Measurements from ENCODE around the gene ZNF333.
"Not testable (repeated sequence)": the region's sequence is repeated elsewhere in the genome, so short reads cannot be mapped to it uniquely, and the experiment has no call there.

ZNF333 gene

DNA sequence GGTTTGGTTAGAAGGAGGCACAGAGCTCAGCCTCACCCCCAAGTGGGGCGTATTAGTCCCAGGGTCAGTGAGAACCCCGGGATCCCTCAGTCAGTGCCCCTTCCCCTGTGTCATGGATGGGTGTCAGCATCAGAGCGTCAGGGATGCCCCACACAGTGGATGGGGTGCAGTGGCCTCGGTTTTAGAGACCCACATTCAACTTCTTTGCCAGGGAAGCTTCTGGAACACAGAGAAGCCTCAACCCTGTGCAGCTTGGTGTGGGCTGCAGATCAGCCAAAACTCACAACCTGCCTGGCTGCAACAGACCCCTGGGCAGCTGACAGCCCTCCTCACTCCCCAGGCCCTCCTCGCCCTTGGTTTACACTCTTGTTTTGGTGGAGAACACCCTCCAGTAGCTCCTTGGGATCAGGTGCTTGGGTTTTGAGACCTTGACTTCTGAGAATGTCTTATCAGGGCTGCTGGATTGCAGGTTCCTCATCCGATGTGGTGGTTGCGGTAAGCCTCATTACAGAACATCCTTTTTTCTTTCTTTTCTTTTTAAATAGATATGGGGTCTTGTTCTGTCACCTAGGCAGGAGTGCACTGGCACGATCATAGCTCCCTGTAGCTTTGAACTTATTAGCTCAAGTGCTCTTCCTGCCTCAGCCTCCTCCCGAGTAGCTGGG lies 11.0 kb downstream of the ZNF333 start:
- DNase-seq, result no peak

DNA sequence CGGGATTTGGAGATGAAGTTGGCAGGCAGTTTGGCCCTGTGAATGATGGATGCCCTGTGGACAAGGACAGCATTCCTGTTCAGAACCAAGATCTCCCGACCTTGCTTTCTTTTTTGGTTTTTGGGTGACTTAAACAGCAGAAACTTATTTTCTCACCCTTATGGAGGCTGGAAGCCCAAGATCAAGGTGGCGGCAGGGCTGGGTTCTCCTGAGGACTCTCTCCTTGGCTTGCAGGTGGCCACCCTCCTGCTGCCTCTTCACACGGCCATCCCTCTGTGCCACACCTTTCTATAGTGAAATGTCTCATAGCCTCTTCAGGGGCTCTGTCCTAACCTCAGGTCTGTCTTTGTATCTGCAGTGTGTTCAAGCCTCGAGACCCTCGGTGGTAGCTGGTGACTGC lies 14.0 kb downstream of the ZNF333 start:
- DNase-seq, result no peak

DNA sequence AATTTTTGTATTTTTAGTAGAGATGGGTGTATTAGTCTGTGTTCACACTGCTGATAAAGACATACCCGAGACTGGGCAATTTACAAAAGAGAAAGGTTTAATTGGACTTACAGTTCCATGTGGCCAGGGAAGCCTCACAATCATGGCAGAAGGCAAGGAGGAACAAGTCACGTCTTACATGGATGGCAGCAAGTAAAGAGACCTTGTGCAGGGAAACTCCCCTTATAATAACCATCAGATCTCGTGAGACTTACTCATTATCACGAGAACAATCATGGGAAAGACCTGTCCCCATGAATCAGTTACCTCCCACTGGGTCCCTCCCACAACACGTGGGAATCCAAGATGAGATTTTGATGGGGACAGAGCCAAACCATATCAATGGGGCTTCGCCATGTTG lies 14.6 kb downstream of the ZNF333 start:
- DNase-seq, result no peak

- DNase-seq, result no peak
Observed at GRCh38 chr19:14715841-14716240, 26.0 kb downstream of the ZNF333 start.

- DNase-seq, result peak; percentile 6
Observed at GRCh38 chr19:14718522-14719116, 28.8 kb downstream of the ZNF333 start.

GRCh38 chr19:14719162-14719561 lies 29.3 kb downstream of the ZNF333 start:
- DNase-seq, result no peak

GRCh38 chr19:14722127-14722526 lies 32.3 kb downstream of the ZNF333 start:
- DNase-seq, result no peak

DNA sequence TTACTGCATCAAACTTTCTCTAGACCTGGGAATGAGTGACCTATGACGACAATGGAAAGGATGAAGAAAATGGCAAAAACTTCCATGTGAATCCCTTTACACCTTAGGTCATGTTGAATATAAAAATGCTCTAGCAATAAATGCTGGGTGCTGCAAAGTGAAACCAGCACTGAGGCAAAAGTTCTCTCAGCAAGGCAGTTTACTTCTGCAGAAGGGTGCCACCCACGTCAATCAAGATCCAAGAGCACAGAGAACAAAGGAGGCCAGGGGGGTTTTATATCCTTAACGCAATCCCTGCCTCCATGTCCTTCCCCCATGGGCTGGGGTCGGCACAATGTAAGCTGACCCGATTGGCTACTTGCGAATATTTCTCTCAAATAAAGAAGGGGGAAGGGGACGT lies 38.7 kb downstream of the ZNF333 start:
- DNase-seq, result no peak

GRCh38 chr19:14731200-14731599 lies 41.4 kb downstream of the ZNF333 start:
- DNase-seq, result peak; percentile 35

- no peak for DNase-seq
Observed at GRCh38 chr19:14732510-14732909, 42.7 kb downstream of the ZNF333 start.

DNA sequence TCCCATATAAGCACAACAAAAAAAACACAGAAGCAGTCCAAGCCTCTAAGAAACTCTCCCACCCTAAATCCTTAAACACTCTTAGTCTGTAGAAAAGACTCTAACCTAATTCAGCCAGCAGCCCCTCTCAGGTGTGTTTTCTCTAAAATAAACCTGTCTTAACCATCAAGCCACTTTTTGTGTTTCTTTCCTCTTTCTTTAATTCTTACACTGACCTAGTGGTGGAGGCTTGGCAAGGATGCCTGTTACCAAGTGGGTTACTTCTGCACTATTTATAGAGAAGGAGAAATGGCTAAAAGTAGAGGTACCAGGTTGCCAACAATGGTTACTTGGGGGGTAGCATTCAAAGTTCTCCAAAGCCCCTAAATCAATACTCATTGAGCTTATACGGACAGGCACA lies 43.7 kb downstream of the ZNF333 start:
- no peak for DNase-seq

- DNase-seq, result no peak
Observed at GRCh38 chr19:14735915-14736314, 46.1 kb downstream of the ZNF333 start.

DNA sequence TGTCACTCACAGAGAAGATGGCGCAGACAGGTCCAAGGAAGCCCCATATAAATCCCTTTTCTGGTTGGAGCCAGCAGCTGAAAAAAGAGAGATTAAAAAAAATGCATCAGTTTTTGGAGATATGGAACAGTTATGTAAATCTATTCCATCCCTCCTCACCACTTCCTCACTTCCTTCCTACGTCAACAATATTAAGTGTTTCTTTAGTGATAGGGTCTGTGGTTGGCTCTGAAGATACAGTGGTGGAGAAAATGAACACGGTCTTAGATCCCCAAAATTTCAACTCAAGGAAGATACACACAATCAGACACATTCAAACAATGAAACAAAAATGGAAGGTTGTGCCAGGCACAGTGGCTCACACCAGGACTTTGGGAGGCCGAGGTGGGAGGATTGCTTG lies 57.0 kb downstream of the ZNF333 start:
- DNase-seq, result no peak

GRCh38 chr19:14748601-14749000 lies 58.8 kb downstream of the ZNF333 start:
- no peak for DNase-seq

GRCh38 chr19:14758816-14759215 lies 69.0 kb downstream of the ZNF333 start:
- DNase-seq, result peak; percentile 24

DNA sequence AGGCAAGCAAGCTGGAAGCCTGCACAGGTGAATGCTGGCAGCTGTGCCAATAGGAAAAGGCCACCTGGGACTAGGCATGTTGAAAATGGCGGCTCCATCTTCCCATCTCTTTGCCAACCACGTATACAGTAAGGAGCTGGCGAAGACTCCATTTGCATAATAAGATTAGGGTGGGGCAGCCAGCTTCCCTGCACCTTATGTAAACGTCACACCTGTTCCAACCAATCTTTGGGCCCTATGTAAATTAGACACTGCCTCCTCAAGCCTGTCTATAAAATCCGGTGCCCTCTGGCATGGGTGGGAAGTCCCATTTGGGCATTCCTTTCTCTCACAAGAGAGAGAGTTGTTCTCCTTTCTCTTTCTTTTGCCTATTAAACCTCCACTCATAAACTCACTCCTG lies 71.8 kb downstream of the ZNF333 start:
- DNase-seq, result no peak

- DNase-seq, result no peak
Observed at GRCh38 chr19:14762111-14762510, 72.3 kb downstream of the ZNF333 start.

GRCh38 chr19:14763497-14764145 lies 73.8 kb downstream of the ZNF333 start:
- DNase-seq, result no peak

DNA sequence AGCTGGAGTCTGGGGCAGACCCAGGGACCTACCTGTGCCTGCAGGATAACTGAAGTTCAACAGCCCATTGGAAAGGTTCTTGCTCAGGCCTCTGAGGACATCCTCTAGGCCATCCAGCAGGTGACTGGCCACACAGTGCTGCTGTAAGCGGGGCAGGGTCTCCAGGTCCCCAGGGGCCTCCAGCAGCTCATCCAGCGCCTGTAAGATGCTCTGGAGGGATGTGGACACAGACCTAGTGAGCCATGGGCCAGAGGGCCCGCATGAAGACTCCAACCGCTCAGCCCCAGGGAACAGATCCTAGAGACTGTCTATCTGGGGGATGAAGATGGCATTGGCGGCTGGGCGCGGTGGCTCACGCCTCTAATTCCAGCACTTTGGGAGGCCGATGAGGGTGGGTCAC lies 74.6 kb downstream of the ZNF333 start:
- no peak for DNase-seq

DNA sequence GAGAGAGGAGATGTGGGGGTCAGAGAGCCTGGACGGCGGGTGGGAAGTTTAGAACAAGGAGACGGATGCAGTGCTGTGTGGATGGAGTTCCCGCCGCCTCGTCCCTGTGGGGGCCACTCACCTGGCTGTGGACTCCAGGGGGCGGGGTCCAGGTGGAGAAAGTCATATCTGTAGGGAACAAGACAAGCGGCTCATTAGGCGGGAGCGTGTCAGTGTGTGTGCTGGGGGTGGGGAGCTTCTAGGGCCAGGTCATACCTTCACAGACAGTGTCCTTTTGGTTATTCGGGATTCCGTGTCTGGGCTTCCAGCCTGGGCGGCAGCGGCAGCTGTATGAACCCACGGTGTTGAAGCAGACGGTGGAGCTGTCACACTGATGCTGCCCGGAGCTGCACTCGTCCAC lies 75.6 kb downstream of the ZNF333 start:
- DNase-seq, result not testable (repeated sequence)

- DNase-seq, result not testable (repeated sequence)
Observed at GRCh38 chr19:14765841-14766240, 76.0 kb downstream of the ZNF333 start.

DNA sequence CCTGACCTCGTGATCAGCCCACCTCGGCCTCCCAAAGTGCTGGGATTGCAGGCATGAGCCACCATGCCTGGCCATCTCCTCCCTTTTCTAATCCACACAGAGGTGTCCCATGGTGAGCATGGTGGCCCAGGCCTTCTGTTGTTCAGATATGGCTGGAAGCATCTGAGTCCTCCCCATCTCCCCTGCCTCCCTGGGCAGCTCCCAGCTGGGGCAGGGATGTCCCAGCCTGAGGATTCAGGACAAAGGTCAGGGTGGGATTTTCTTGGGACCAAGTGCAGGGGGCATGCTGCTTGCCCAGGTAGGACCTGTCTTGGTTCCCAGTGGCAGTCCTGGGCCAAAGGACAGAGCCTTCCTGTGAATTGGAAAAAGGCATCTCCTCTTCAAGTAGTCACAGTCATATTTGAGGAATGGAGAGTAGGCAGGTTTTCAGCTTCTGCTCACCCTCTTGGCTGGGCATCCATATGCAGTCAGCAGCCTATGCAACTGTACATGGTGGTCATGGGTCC lies 77.7 kb downstream of the ZNF333 start:
- no peak for DNase-seq

DNA sequence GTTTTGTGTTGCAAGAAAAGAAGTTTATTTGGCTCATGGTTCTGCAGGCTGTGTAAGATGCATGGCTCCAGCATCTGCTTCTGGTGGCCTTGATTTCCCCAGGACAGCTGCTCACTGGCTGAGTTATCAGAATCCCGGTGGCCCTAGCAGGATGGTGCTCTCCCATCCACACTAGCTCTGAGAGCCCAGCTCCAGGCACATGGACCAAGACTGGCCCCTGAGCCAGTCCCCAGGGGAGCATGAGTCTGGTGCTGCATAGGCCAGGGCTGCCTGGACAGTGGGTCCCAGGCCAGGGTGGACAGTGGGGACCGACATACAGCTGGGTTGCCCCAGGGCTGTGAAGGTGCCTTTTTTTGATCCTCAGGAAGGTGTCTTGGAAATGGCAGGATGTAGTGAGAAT lies 78.2 kb downstream of the ZNF333 start:
- DNase-seq, result no peak

- no peak for DNase-seq
Observed at GRCh38 chr19:14769201-14769600, 79.4 kb downstream of the ZNF333 start.

All from DMS53 (cell line).